Stimulated activated memory B cell treated with anti-CD40 and anti-IgM and Interleukin-4, amounts not matched to agents 10 μg/mL and 1 μg/mL and 100 μg/mL, for 72 hours (primary cell): Measurements from ENCODE around the gene ST7L.

ENCODE experiments used
- ATAC-seq: fragments of 150-1000 bp; cut with Tn5 transposase; 2 replicates; pipeline ENCODE4 v1.10.0; 2021
- H3K27ac Mint-ChIP-seq: one replicate; pipeline ENCODE4 v1.8.0; 2022; ENCODE audit warnings: mild to moderate bottlenecking, mixed read lengths
- H3K27me3 Mint-ChIP-seq: one replicate; pipeline ENCODE4 v1.8.0; 2022; ENCODE audit warnings: mixed read lengths
- H3K36me3 Mint-ChIP-seq: one replicate; pipeline ENCODE4 v1.8.0; 2022; ENCODE audit warnings: mixed read lengths
- H3K4me1 Mint-ChIP-seq: one replicate; pipeline ENCODE4 v1.8.0; 2022; ENCODE audit warnings: mixed read lengths
- H3K4me3 Mint-ChIP-seq: one replicate; pipeline ENCODE4 v1.8.0; 2022; ENCODE audit warnings: mild to moderate bottlenecking, moderate library complexity, mixed read lengths
- H3K9me3 Mint-ChIP-seq: one replicate; pipeline ENCODE4 v1.8.0; 2022; ENCODE audit warnings: mixed read lengths

Gene ST7L

GRCh38 chr1:112478314-112478713, 140.6 kb downstream of the ST7L start:
- Mint-ChIP-seq H3K9me3 (peaks cover 21% of the 10 kb centered on the region), H3K4me3 (no peak overlapping the region), H3K27ac (no peak overlapping the region), H3K4me1 (no peaks in the 10 kb centered on the region), H3K27me3 (peaks cover 25% of the 10 kb centered on the region), H3K36me3 (peaks cover 18% of the 10 kb centered on the region)
- no peak for ATAC-seq

GRCh38 chr1:112477550-112477949, 141.4 kb downstream of the ST7L start:
- Mint-ChIP-seq H3K4me1 (peaks cover 2% of the 10 kb centered on the region), H3K4me3 (no peak overlapping the region), H3K36me3 (peaks cover 24% of the 10 kb centered on the region), H3K27ac (no peak overlapping the region), H3K9me3 (peaks cover 21% of the 10 kb centered on the region), H3K27me3 (peaks cover 33% of the 10 kb centered on the region)
- no peak for ATAC-seq
